ENCODE results near the gene TMEM212. TPM values are rescaled to one million over a fixed set of nuclear protein-coding genes. Genes with fewer than 3 reads are reported as not detected.

Gene TMEM212
- total RNA-seq, 1 donor from 2014 or later: not detected

GRCh38 chr3:171827385-171827784, 15.8 kb upstream of the TMEM212 start:
- Mint-ChIP-seq H3K36me3 (ENCODE audit: insufficient read depth) (no peaks in the 10 kb centered on the region), H3K27ac (no peak overlapping the region)

GRCh38 chr3:171827836-171828458, 15.2 kb upstream of the TMEM212 start:
- peaks cover 34% of the 10 kb centered on the region for H3K4me1 Mint-ChIP-seq (ENCODE audit: low read depth)
- no peak overlapping the region for H3K27ac Mint-ChIP-seq
- H3K9me3 Mint-ChIP-seq (ENCODE audit: low read depth): no peaks in the 10 kb centered on the region
- no peaks in the 10 kb centered on the region for H3K36me3 Mint-ChIP-seq (ENCODE audit: insufficient read depth)
- no peak for TF ChIP-seq CTCF (IDR thresholded peaks at IDR 0.05; ENCODE audit: unreplicated experiment)
- H3K4me3 Mint-ChIP-seq (ENCODE audit: low read depth): no peak overlapping the region
- H3K27me3 Mint-ChIP-seq: no peaks in the 10 kb centered on the region
- no peak for DNase-seq (ENCODE audit: low spot score, unreplicated experiment)

More at GRCh38 chr3:171827385-171827784, 15.8 kb upstream of the TMEM212 start:
- H3K9me3 Mint-ChIP-seq (ENCODE audit: low read depth): no peaks in the 10 kb centered on the region
- no peak for DNase-seq (ENCODE audit: low spot score, unreplicated experiment)
- H3K4me3 Mint-ChIP-seq (ENCODE audit: low read depth): no peak overlapping the region
- peaks cover 39% of the 10 kb centered on the region for H3K4me1 Mint-ChIP-seq (ENCODE audit: low read depth)
- TF ChIP-seq CTCF (IDR thresholded peaks at IDR 0.05; ENCODE audit: unreplicated experiment): no peak
- no peaks in the 10 kb centered on the region for H3K27me3 Mint-ChIP-seq

- Mint-ChIP-seq H3K27ac (no peak overlapping the region), H3K9me3 (ENCODE audit: low read depth) (no peaks in the 10 kb centered on the region), H3K4me3 (ENCODE audit: low read depth) (no peak overlapping the region), H3K4me1 (ENCODE audit: low read depth) (peaks cover 33% of the 10 kb centered on the region), H3K36me3 (ENCODE audit: insufficient read depth) (no peaks in the 10 kb centered on the region), H3K27me3 (no peaks in the 10 kb centered on the region)
- no peak for DNase-seq (ENCODE audit: low spot score, unreplicated experiment)
- no peak for TF ChIP-seq CTCF (IDR thresholded peaks at IDR 0.05; ENCODE audit: unreplicated experiment)
Measured at GRCh38 chr3:171828902-171829770, 14.0 kb upstream of the TMEM212 start.

- no peak overlapping the region for H3K4me3 Mint-ChIP-seq (ENCODE audit: low read depth)
- peak; percentile 64 for TF ChIP-seq CTCF (IDR thresholded peaks at IDR 0.05; ENCODE audit: unreplicated experiment)
- H3K27ac Mint-ChIP-seq: no peak overlapping the region
- H3K36me3 Mint-ChIP-seq (ENCODE audit: insufficient read depth): no peaks in the 10 kb centered on the region
- peak; percentile 36 for DNase-seq (ENCODE audit: low spot score, unreplicated experiment)
- H3K27me3 Mint-ChIP-seq: no peaks in the 10 kb centered on the region
- H3K4me1 Mint-ChIP-seq (ENCODE audit: low read depth): peaks cover 34% of the 10 kb centered on the region
- H3K9me3 Mint-ChIP-seq (ENCODE audit: low read depth): no peaks in the 10 kb centered on the region
Measured at GRCh38 chr3:171829841-171830517, 13.2 kb upstream of the TMEM212 start.

DNA sequence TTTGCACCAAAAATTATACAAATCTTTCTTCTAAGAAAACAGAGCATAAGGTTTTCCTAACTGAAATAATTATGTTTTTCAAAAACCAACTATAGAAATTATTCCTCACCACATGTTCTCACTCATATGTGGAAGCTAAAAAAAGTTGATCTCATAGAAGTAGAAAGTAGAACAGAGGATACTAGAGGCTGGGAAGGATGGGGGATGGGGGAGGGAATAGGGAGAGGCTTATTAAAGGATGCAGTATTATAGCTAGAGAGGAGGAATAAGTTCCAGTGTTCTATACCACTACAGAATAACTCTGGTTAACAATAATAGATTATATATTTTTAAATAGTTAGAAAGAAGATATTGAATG, 12.7 kb upstream of the TMEM212 start:
- Mint-ChIP-seq H3K4me3 (ENCODE audit: low read depth) (no peak overlapping the region), H3K4me1 (ENCODE audit: low read depth) (peaks cover 32% of the 10 kb centered on the region), H3K27me3 (no peaks in the 10 kb centered on the region), H3K9me3 (ENCODE audit: low read depth) (no peaks in the 10 kb centered on the region), H3K36me3 (ENCODE audit: insufficient read depth) (no peaks in the 10 kb centered on the region), H3K27ac (no peak overlapping the region)
- no peak for DNase-seq (ENCODE audit: low spot score, unreplicated experiment)
- TF ChIP-seq CTCF (IDR thresholded peaks at IDR 0.05; ENCODE audit: unreplicated experiment): no peak

All from progenitor cell of endocrine pancreas (in vitro differentiated cells).